Spleen (tissue), 11 donors: ENCODE measurements around the gene MYO10. TPM values are rescaled to one million over a fixed set of nuclear protein-coding genes. Genes with fewer than 3 reads are reported as not detected.
"Not testable (repeated sequence)": the region's sequence is repeated elsewhere in the genome, so short reads cannot be mapped to it uniquely, and the experiment has no call there.

Experiments used
- DNase-seq: peaks from one replicate; pipeline ENCODE4 v3.0.0-alpha.2; 2020
- H3K27ac ChIP-seq, 8 donors: fragments of 200-600 bp; sonication (generic) in 7 of 8; 1 replicate in 4 of 8; 2 replicates in 4 of 8; pipeline versions ENCODE4 v1.5.0 to v1.8.0; 2016 to 2021; ENCODE audit warnings: inconsistent platforms in 4 of 8, mild to moderate bottlenecking in 4 of 8, moderate library complexity in 1 of 8
- H3K27me3 ChIP-seq, 7 donors: fragments of 200-600 bp; sonication (generic) in 6 of 7; replicated peaks in 1 of 7; 1 replicate in 4 of 7; 2 replicates in 3 of 7; pipeline versions ENCODE4 v1.5.0 to v1.8.0; 2016 to 2021; ENCODE audit warnings: inconsistent platforms in 3 of 7, mild to moderate bottlenecking in 1 of 7
- H3K36me3 ChIP-seq, 6 donors: fragments of 200-600 bp; sonication (generic) in 5 of 6; 1 replicate in 4 of 6; 2 replicates in 2 of 6; pipeline versions ENCODE4 v1.5.0 to v1.8.0; 2016 to 2021; ENCODE audit warnings: inconsistent platforms in 2 of 6
- H3K4me1 ChIP-seq, 6 donors: fragments of 200-600 bp; sonication (generic) in 5 of 6; 1 replicate in 3 of 6; 2 replicates in 3 of 6; pipeline versions ENCODE4 v1.5.0 to v1.8.0; 2016 to 2021; ENCODE audit warnings: inconsistent platforms in 3 of 6
- H3K4me3 ChIP-seq, 8 donors: fragments of 200-600 bp; sonication (generic) in 7 of 8; 1 replicate in 4 of 8; 2 replicates in 4 of 8; pipeline versions ENCODE4 v1.5.0 to v1.8.0; 2016 to 2021; ENCODE audit warnings: inconsistent platforms in 4 of 8, mild to moderate bottlenecking in 4 of 8, moderate library complexity in 2 of 8
- H3K9me3 ChIP-seq, 8 donors: fragments of 200-600 bp; sonication (generic) in 7 of 8; 1 replicate in 4 of 8; 2 replicates in 4 of 8; pipeline versions ENCODE4 v1.5.0 to v1.8.0; 2016 to 2021; ENCODE audit warnings: inconsistent platforms in 4 of 8
- POLR2A ChIP-seq, 3 donors: fragments of 450-650 bp; IDR thresholded peaks; one replicate each; pipeline ENCODE4 v1.5.1; 2017; ENCODE audit warnings: antibody characterized with exemption in 3 of 3, mild to moderate bottlenecking in 1 of 3
- POLR2AphosphoS5 ChIP-seq, 3 donors: sonication (generic); formaldehyde crosslinking; IDR thresholded peaks; one replicate each; pipeline ENCODE4 v1.5.1; 2017; ENCODE audit warnings: antibody characterized with exemption in 3 of 3
- WGBS, 5 donors: extraction: QIAGEN DNeasy Blood & Tissue Kit in 3 of 5; methylation state at CpG; one replicate each; pipeline versions ENCODE4 v1.1.5 to v1.1.7; 2013 to 2018; 5-methylcytosine and 5-hydroxymethylcytosine counted together
- intact Hi-C: fragments of 100-400 bp; cut with DNase I; formaldehyde crosslinking; loops from one replicate; pipeline ENCODE4 v1.15.0; 2023; ENCODE audit warnings: low total_unique reads
- polyA plus RNA-seq, 3 donors: library from polyadenylated mRNA; stranded (reverse); fragments of 200-250 nt; gene quantifications; one replicate each; pipeline ENCODE4 v1.2.1, GENCODE V29; 2013
- total RNA-seq, 7 donors: library from RNA; depleted of rRNA in 3 of 7; stranded (reverse); fragments of >200 nt in 3 of 7; fragmentation: NEBNext Ultra II Directional in 4 of 7; extraction: Animal tissue kit (Norgen Biotek cat#: 25700) in 4 of 7; gene quantifications; one replicate each; pipeline versions ENCODE4 v1.1.0 to v1.2.1, GENCODE V29; 2016 to 2021
- TF ChIP-seq, protein P1 (sequence below), 11 experiments: fragments of 200-600 bp in 7 of 11; fragments of 450-650 bp in 4 of 11; sonication (generic) in 4 of 11; IDR thresholded peaks in 8 of 11; conservative IDR thresholded peaks in 3 of 11; 1 replicate in 7 of 11; 2 replicates in 4 of 11; pipeline versions ENCODE4 v1.4.0 to v1.8.0; 2016 to 2021; ENCODE audit warnings: antibody characterized with exemption in 11 of 11, inconsistent platforms in 4 of 11, mild to moderate bottlenecking in 1 of 11
- donor health status: healthy with polysubstance abuse.
- donor health status: DM: no; HTN: no; CAD: no; lungs with moderate emphysema.
- donor health status: DM: no; HTN: no; CAD: no.
- donor health status: Bipolar disorder and iron deficiency.
- donor health status: healthy.
- donor health status: DM: no; HTN: no; CAD: no.
- donor health status: DM: yes; HTN: yes; CAD: no.

MYO10 gene
- total and polyA plus RNA-seq, 10 donors = 1.1 to 72.8 (median 32.7) TPM

DNA sequence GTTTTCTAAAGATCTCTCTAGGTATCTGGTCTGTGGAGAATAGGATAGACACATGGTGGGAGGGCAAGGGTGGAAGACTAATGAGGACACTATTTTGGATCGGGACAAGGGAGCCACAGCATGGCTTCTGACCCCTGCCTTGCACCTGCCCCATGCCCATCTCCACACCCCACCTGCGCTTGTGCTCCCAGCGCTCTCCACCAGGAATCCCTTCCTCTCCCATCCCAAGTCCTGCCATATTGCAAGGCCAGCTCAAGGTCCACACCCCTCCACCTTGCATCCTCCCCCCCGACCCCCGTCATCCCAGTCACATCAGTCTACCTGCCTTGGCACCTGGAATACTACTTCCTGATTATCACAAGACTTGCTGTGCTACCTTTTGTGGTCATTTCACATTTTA lies 275.1 kb downstream of the MYO10 start:
- TF ChIP-seq, protein P1, sequence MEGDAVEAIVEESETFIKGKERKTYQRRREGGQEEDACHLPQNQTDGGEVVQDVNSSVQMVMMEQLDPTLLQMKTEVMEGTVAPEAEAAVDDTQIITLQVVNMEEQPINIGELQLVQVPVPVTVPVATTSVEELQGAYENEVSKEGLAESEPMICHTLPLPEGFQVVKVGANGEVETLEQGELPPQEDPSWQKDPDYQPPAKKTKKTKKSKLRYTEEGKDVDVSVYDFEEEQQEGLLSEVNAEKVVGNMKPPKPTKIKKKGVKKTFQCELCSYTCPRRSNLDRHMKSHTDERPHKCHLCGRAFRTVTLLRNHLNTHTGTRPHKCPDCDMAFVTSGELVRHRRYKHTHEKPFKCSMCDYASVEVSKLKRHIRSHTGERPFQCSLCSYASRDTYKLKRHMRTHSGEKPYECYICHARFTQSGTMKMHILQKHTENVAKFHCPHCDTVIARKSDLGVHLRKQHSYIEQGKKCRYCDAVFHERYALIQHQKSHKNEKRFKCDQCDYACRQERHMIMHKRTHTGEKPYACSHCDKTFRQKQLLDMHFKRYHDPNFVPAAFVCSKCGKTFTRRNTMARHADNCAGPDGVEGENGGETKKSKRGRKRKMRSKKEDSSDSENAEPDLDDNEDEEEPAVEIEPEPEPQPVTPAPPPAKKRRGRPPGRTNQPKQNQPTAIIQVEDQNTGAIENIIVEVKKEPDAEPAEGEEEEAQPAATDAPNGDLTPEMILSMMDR (IDR thresholded peaks at IDR 0.05 in 8 of 11, conservative IDR thresholded peaks at IDR 0.05 in 3 of 11) = no peak
- TF ChIP-seq POLR2AphosphoS5 (IDR thresholded peaks at IDR 0.05) (no peak), POLR2A (IDR thresholded peaks at IDR 0.05) (no peak)
- no peak overlapping the region for H3K4me3 ChIP-seq
- DNase-seq = no peak
- 70 to 94% (median 82%) methylated on average over 5 of the region's 5 CpGs for WGBS, 5 donors
- H3K36me3 ChIP-seq = peaks cover 0 to 19% (median under 1%) of the 10 kb centered on the region in 6 donors
- no peaks in the 10 kb centered on the region for H3K4me1 ChIP-seq
- no peaks in the 10 kb centered on the region for H3K27me3 ChIP-seq
- intact Hi-C loops = loop anchor here (10.0 kb wide), 1 partner anchor 166 kb away; no protein-coding TSS in a partner anchor
- peaks cover 0 to 5% (median 0%) of the 10 kb centered on the region in 8 donors for H3K9me3 ChIP-seq
- H3K27ac ChIP-seq = no peak overlapping the region

DNA sequence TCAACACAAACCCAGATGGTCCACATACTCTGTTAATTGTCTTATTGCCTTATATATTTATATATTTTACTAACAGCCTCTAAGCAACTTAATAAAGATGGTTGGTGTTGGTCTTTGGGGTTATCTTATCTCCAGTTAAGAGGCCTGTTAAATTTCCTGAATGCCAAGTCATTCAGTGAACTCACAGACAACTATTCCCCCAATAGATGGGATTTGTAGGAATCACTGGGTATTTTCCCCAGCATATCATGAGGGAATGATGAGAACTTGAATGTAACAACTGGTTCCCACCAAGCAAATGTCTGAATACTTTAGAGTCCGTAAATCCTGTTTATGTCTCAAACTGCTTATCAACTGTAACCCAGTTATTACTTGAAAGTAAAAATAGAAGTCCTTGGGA lies 276.6 kb downstream of the MYO10 start:
- no peak for DNase-seq
- intact Hi-C loops = no loop called here
- no peak overlapping the region for H3K27ac ChIP-seq
- H3K27me3 ChIP-seq = no peaks in the 10 kb centered on the region
- peaks cover 0 to 9% (median 0%) of the 10 kb centered on the region in 6 donors for H3K36me3 ChIP-seq
- WGBS, 5 donors = 67 to 91% (median 81%) methylated on average over 1 of the region's 1 CpG
- no peak overlapping the region for H3K4me3 ChIP-seq
- H3K4me1 ChIP-seq = no peaks in the 10 kb centered on the region
- TF ChIP-seq, protein P1 (IDR thresholded peaks at IDR 0.05 in 8 of 11, conservative IDR thresholded peaks at IDR 0.05 in 3 of 11) = no peak
- TF ChIP-seq POLR2AphosphoS5 (IDR thresholded peaks at IDR 0.05) = no peak
- no peak for TF ChIP-seq POLR2A (IDR thresholded peaks at IDR 0.05)
- H3K9me3 ChIP-seq = peaks cover 0 to 5% (median 0%) of the 10 kb centered on the region in 8 donors

DNA sequence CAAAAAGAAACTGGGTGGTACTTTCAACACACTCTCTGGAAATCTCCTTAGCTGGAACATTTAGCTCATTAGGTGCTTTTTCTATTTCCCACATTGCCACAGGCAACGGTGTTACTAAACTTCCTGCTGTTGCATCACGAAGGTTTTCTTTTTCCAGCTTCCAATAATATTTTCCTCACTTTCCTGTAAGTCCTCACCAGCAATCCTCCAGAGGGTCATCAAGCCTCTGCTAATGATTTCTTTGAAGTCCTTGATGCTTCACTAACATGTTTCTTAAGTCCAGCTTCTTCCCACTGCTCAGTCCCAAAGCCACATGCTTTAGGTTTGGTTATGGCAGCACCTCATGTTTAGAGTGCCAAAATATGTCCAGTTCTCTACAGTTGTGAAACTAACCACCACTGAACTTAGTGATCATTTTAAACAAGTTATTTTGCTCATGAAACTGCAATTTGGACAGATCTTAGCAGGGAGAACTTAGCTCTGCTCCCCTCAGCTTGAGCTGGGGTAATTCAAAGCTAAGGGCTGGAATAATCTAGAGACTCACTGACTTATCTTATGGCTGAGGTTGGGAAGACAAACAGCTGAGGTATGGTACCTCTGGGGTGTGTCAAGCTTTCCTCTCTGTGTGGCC lies 279.4 kb downstream of the MYO10 start:
- DNase-seq = no peak
- WGBS, 5 donors = 31 to 56% (median 47%) methylated on average over 2 of the region's 2 CpGs
- Histone ChIP-seq H3K27ac (no peak overlapping the region), H3K9me3 (peaks cover 0 to 5% (median 0%) of the 10 kb centered on the region in 8 donors), H3K4me1 (no peaks in the 10 kb centered on the region), H3K36me3 (no peaks in the 10 kb centered on the region), H3K27me3 (no peaks in the 10 kb centered on the region), H3K4me3 (no peak overlapping the region)
- TF ChIP-seq POLR2AphosphoS5 (IDR thresholded peaks at IDR 0.05) (no peak), POLR2A (IDR thresholded peaks at IDR 0.05) (no peak)
- TF ChIP-seq, protein P1 (IDR thresholded peaks at IDR 0.05 in 8 of 11, conservative IDR thresholded peaks at IDR 0.05 in 3 of 11) = no peak
- intact Hi-C loops = no loop called here

DNA sequence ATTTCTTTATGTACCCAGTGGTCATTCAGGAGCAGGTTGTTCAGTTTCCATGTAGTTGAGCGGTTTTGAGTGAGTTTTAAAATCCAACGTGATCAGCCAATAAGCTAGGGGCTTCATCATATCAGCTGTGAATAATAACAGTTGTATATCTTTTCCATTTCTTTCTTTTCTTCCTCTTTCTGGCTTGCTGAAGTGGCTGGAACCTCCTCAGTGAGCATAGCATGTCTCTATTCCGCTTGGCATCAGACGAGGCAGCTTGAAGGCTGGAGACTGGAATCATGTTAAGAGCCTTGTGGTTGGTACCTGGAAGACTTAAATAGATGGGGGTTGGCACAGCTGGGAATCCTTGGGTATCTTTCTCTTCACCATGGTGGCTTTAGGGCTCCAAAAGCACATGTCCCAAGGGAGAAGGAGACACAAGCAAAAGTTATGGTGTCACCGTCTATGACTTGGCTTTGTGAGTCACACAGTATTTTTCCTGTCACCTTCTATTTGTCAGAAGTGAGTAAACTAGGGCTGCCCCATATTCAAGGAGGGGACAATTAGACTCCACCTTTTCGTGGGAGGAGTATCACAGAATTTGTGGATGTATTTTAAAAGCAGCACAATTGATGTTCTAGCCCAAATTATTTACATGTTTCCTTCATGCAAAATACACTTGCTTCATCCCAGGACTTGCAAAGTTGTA lies 281.3 kb downstream of the MYO10 start:
- no peaks in the 10 kb centered on the region for H3K27me3 ChIP-seq
- H3K9me3 ChIP-seq = peaks cover 0 to 5% (median 0%) of the 10 kb centered on the region in 8 donors
- H3K27ac ChIP-seq = no peak overlapping the region
- H3K36me3 ChIP-seq = no peaks in the 10 kb centered on the region
- no peaks in the 10 kb centered on the region for H3K4me1 ChIP-seq
- 39 to 68% (median 41%) methylated on average over 6 of the region's 6 CpGs for WGBS, 5 donors
- no peak overlapping the region for H3K4me3 ChIP-seq
- intact Hi-C loops = no loop called here
- no peak for DNase-seq
- TF ChIP-seq, protein P1 (IDR thresholded peaks at IDR 0.05 in 8 of 11, conservative IDR thresholded peaks at IDR 0.05 in 3 of 11) = no peak
- TF ChIP-seq POLR2A (IDR thresholded peaks at IDR 0.05) = no peak
- no peak for TF ChIP-seq POLR2AphosphoS5 (IDR thresholded peaks at IDR 0.05)

DNA sequence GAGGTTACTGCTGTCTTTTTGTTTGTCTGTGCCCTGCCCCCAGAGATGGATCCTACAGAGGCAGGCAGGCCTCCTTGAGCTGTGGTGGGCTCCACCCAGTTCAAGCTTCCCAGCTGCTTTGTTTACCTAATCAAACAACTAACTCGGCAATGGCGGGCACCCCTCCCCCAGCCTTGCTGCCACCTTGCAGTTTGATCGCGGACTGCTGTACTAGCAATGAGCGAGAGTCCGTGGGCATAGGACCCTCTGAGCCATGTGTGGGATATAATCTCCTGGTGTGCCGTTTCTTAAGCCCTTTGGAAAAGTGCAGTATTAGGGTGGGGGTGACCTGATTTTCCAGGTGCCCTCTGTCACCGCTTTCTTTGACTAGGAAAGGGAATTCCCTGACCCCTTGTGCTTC lies 287.3 kb downstream of the MYO10 start:
- H3K9me3 ChIP-seq, H3K27ac ChIP-seq, H3K4me1 ChIP-seq, H3K27me3 ChIP-seq, H3K36me3 ChIP-seq, DNase-seq, intact Hi-C loops, H3K4me3 ChIP-seq: not testable (repeated sequence)
- 80 to 92% (median 86%) methylated on average over 8 of the region's 8 CpGs for WGBS, 5 donors
